ENCODE measurements around the gene CLCN5.

DNA sequence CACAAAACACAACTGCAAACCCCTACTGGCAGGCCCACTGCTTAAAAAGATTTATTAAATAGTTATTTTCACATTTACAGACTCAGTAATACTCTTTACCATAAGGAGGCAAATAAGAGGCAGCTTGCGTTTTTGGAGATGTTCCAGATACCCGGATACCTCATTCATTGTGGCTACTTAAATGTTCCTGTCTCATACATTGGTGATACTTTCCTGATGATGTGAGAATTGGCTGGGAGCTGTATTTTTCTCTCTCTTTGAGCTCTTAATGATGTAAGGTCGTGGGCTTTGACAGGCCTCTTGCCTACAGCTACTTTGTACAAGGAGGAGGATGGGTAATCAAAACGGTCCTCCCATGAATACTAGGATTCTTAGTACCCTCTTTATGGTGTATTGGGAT, 176.9 kb downstream of the CLCN5 start:
- TF ChIP-seq POLR2A (IDR thresholded peaks at IDR 0.05) = no peak
- TF ChIP-seq, protein P1, sequence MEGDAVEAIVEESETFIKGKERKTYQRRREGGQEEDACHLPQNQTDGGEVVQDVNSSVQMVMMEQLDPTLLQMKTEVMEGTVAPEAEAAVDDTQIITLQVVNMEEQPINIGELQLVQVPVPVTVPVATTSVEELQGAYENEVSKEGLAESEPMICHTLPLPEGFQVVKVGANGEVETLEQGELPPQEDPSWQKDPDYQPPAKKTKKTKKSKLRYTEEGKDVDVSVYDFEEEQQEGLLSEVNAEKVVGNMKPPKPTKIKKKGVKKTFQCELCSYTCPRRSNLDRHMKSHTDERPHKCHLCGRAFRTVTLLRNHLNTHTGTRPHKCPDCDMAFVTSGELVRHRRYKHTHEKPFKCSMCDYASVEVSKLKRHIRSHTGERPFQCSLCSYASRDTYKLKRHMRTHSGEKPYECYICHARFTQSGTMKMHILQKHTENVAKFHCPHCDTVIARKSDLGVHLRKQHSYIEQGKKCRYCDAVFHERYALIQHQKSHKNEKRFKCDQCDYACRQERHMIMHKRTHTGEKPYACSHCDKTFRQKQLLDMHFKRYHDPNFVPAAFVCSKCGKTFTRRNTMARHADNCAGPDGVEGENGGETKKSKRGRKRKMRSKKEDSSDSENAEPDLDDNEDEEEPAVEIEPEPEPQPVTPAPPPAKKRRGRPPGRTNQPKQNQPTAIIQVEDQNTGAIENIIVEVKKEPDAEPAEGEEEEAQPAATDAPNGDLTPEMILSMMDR (IDR thresholded peaks at IDR 0.05 in 4 of 5, conservative IDR thresholded peaks at IDR 0.05 in 1 of 5) = no peak

Measured in gastrocnemius medialis (tissue), 4 donors.